ENCODE data around the gene GRM7. TPM values are rescaled to one million over a fixed set of nuclear protein-coding genes. Genes with fewer than 3 reads are reported as not detected.

The GRM7 gene
- total and polyA plus RNA-seq, 2 experiments from 2014 or later: 0.40 TPM; not detected in 1

GRCh38 chr3:7241584-7242302 lies 380.8 kb downstream of the GRM7 start:
- no peak overlapping the region for H2AFZ ChIP-seq
- Mint-ChIP-seq H3K4me1 (no peaks in the 10 kb centered on the region), H3K27me3 (ENCODE audit: insufficient read depth, low read depth, poor library complexity) (no peaks in the 10 kb centered on the region), H3K4me3 (no peak overlapping the region), H3K36me3 (ENCODE audit: low read depth) (peaks cover 4% of the 10 kb centered on the region), H3K9me3 (peaks cover 68% of the 10 kb centered on the region), H3K27ac (no peak overlapping the region)
- no peak overlapping the region for H3K27ac ChIP-seq (ENCODE audit: low read depth)
- no peaks in the 10 kb centered on the region for H3F3A ChIP-seq (replicated peaks; ENCODE audit: low read depth)
- no peak overlapping the region for H3K4me3 ChIP-seq
- H3K9me2 ChIP-seq (ENCODE audit: insufficient read depth): no peaks in the 10 kb centered on the region
- no peaks in the 10 kb centered on the region for H3K36me3 ChIP-seq (ENCODE audit: insufficient read depth)
- no peaks in the 10 kb centered on the region for H3K79me2 ChIP-seq (replicated peaks; ENCODE audit: insufficient read depth)
- no peaks in the 10 kb centered on the region for H3K27me3 ChIP-seq (ENCODE audit: insufficient read depth)
- ATAC-seq: no peak
- TF ChIP-seq, protein P1, sequence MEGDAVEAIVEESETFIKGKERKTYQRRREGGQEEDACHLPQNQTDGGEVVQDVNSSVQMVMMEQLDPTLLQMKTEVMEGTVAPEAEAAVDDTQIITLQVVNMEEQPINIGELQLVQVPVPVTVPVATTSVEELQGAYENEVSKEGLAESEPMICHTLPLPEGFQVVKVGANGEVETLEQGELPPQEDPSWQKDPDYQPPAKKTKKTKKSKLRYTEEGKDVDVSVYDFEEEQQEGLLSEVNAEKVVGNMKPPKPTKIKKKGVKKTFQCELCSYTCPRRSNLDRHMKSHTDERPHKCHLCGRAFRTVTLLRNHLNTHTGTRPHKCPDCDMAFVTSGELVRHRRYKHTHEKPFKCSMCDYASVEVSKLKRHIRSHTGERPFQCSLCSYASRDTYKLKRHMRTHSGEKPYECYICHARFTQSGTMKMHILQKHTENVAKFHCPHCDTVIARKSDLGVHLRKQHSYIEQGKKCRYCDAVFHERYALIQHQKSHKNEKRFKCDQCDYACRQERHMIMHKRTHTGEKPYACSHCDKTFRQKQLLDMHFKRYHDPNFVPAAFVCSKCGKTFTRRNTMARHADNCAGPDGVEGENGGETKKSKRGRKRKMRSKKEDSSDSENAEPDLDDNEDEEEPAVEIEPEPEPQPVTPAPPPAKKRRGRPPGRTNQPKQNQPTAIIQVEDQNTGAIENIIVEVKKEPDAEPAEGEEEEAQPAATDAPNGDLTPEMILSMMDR (conservative IDR thresholded peaks at IDR 0.05; ENCODE audit: low read depth in 2 of 2): no peak
- TF ChIP-seq, protein P2, sequence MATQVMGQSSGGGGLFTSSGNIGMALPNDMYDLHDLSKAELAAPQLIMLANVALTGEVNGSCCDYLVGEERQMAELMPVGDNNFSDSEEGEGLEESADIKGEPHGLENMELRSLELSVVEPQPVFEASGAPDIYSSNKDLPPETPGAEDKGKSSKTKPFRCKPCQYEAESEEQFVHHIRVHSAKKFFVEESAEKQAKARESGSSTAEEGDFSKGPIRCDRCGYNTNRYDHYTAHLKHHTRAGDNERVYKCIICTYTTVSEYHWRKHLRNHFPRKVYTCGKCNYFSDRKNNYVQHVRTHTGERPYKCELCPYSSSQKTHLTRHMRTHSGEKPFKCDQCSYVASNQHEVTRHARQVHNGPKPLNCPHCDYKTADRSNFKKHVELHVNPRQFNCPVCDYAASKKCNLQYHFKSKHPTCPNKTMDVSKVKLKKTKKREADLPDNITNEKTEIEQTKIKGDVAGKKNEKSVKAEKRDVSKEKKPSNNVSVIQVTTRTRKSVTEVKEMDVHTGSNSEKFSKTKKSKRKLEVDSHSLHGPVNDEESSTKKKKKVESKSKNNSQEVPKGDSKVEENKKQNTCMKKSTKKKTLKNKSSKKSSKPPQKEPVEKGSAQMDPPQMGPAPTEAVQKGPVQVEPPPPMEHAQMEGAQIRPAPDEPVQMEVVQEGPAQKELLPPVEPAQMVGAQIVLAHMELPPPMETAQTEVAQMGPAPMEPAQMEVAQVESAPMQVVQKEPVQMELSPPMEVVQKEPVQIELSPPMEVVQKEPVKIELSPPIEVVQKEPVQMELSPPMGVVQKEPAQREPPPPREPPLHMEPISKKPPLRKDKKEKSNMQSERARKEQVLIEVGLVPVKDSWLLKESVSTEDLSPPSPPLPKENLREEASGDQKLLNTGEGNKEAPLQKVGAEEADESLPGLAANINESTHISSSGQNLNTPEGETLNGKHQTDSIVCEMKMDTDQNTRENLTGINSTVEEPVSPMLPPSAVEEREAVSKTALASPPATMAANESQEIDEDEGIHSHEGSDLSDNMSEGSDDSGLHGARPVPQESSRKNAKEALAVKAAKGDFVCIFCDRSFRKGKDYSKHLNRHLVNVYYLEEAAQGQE (IDR thresholded peaks at IDR 0.05; ENCODE audit: unreplicated experiment): no peak
- TF ChIP-seq STAT1 (IDR thresholded peaks at IDR 0.05; ENCODE audit: unreplicated experiment) (no peak), JUNB (IDR thresholded peaks at IDR 0.05; ENCODE audit: unreplicated experiment) (no peak), EZH2 (IDR thresholded peaks at IDR 0.05; ENCODE audit: low read depth, unreplicated experiment) (no peak), ZNF462 (CRISPR knock-in tag; IDR thresholded peaks at IDR 0.05) (no peak)
- TF ChIP-seq, protein P3, sequence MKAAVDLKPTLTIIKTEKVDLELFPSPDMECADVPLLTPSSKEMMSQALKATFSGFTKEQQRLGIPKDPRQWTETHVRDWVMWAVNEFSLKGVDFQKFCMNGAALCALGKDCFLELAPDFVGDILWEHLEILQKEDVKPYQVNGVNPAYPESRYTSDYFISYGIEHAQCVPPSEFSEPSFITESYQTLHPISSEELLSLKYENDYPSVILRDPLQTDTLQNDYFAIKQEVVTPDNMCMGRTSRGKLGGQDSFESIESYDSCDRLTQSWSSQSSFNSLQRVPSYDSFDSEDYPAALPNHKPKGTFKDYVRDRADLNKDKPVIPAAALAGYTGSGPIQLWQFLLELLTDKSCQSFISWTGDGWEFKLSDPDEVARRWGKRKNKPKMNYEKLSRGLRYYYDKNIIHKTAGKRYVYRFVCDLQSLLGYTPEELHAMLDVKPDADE (IDR thresholded peaks at IDR 0.05): no peak
- no peak for DNase-seq (ENCODE audit: low spot score)
- no peak overlapping the region for H3K4me2 ChIP-seq
- no peaks in the 10 kb centered on the region for H4K20me1 ChIP-seq (replicated peaks; ENCODE audit: insufficient read depth)
- H3K4me1 ChIP-seq (ENCODE audit: insufficient read depth): no peaks in the 10 kb centered on the region
